NCI-H2196 treated with DMSO at 0.1 percent for 48 hours (cell line): Measurements from ENCODE around the gene FOXD1.
A peak's percentile ranks its signal among the peaks of the same experiment; 100 is the strongest.

Source experiments
- DNase-seq: peaks from one replicate; lab custom pipeline; 2025; ENCODE audit not compliant: unreplicated experiment; lab: John Stamatoyannopoulos, UW

The FOXD1 gene

GRCh38 chr5:73441378-73441777 is 7.2 kb downstream of the FOXD1 start:
- no peak for DNase-seq

DNA sequence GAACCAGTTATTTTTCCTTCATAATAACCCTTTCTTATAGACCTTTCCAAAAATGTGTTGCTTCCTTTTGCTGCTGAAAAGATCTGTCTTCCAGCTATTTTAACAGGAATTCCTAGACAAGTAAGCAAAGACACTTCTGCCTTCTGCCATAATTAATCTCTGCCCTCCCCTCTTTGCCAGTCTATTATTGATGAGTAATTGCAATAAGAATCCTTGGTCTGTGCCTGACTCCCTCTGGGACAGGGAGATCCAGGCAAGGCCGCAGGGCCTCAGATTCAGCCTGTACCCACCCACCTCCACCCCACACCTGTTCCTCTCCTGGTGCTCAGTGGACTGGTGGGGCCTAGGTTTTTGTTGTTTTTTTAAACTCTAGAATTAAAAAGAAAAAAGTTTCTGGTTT is 8.3 kb downstream of the FOXD1 start:
- no peak for DNase-seq

DNA sequence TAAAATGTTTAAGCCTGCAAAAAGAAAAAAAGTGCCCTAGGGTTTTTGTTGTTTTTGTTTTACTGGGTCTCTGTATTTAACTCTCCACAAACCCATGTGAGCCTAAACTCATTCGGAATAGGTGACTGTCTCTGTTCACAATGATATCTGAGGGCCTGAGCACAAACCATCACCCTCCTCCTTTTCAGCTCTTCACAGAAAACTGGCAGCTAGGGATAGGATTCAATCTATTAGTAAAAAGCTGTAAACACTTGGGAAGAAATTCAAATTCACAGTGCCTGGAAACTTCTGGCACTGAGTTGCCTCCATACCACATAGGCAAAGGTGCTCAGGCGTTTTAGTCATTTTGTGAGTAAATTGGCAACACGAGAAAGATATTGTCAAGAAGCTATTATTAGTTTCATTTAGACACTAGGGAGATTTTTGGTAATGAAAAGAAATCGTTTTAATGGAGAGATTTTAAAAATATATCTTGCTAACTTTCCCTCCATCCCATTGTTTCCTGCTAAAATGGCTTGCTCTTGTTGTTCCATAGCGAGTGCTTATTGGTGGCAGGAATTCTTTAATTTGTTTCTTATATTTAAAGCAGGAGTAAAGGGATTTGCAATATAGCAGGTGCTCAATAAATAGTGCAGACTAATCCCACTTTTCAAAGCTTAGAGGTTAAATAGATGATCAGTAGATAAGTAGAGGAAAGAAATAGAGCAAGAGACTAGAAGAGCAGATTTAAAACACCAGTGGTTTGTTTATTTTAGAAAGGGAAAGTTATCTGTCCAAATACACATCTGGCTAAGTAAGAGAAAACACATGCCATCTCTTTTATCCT is 9.7 kb downstream of the FOXD1 start:
- DNase-seq: no peak

- no peak for DNase-seq
Measured at GRCh38 chr5:73437777-73438644, 10.6 kb downstream of the FOXD1 start.

DNA sequence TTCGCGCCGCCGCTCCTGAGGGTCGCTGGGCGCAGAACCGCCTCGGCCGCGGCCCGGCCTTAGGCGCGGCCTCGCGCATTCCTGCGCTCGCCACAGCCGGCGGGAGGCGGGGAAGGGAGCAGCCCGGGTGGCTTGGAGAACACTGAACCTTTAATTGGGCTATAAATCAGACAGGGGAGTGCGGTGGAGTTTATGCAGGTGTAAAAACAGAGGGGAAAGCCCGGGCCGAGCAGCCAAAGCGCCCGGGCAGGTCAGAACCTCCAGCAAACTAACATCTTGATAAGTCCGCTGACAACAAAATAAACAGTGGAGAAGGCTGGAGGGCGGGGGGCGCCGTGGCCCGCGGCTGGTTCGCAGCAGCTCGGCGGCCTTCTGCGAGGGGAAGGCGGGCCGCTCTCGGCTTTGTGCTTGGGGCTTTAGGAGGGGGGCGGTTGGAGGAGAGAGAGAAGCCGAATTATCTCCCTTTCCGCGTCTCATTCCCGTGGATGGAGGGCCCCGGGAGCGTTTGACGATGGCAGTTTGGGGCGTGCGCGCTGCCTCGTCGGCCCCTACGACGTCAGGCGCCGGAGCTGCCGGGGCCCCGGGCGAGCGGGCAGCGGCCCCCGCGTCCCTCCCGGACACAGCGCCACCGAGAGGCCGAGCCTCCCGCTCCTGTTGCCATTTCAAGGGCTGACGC is 11.3 kb downstream of the FOXD1 start:
- peak; percentile 13 for DNase-seq

GRCh38 chr5:73436535-73437100 is 12.0 kb downstream of the FOXD1 start:
- DNase-seq: no peak

DNA sequence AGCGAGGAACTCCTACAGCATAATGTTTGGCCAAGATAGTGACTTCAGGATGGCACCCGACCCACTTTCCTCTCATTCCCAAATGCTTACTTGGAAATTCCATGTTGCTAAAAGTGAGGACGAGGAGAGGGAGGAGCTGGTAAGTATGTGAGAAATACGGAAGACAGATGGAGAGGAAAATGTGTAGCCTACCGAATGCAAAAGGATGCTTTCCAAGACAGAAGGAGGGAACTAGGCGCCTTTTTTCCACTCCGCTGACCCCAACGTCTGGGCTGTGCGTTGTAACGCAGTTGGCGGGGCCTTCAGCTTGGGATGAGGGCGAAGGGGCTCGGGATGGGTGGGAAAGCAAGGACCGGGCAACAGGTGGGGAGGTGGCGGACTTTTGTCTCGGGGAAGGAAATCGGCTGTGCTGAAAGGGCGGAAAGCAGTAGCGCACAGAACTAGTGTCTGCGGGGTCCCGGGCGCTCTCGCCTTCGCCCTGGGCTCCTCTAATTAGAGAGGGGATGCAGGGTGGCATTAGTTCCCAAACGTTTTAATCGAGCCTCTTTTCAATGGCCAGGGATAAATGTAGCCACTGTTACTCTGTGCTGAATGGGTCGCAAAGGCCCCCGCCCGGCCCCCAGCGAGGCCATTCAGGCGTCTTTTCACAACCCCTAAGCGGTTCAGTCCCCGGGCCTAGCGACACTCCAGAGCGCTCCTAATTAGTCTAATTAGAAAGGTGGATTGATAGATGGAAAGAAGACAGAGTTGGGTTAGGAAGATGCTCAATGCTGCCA is 12.6 kb downstream of the FOXD1 start:
- DNase-seq: no peak

DNA sequence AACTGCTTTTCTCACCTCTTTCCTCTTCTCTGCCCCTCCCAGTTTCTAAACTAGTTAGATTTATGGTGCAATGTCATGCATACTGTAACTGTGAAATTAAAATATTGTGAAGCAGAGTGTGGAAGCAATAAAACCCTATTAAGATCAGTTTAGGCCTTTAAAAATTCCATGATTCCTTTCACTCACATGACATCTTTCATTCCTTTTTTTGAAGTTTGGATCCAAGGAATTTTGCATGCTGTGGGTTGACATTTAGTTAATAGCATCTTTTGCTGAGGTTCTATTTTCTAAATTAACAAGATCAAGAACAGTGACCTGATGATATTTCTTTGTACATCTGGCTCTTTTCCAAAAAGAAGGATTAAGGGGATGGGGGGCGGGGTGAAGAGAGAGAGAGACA is 13.7 kb downstream of the FOXD1 start:
- no peak for DNase-seq

DNA sequence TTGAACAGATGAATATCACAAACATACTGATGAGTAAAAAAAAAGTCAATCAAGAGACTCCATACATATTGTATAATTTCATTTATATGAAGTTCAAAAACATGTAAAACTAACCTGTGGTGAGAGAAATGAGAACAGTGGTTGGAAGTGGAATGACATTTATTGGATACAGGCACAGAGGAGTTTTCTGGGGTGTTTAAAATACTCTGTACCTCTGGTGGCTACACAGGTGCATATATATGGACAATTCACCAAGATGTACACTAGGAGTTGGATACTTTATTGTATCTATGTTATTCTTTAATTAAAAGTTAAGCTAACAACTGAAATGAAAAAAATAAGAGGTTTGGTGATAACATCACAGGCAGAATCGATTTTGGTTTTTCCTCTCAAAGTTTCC is 14.1 kb downstream of the FOXD1 start:
- DNase-seq: no peak

DNA sequence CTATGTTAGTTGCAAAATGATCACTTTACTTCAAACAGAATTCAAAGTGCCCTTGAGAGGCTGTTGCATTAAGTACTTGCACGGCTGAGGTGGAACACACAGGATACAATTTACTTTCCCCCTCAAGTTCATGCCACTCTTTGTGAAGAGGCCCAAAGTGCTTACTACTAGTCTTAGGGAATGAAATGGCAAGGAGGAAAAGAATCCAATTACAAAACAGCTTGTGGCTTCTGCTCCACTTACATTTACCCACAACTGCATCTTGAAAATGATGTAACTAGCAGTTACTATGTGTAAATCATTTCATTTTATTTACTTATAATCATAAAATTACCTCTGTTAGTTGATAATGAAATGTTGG is 14.6 kb downstream of the FOXD1 start:
- DNase-seq: no peak

- DNase-seq: no peak
Measured at GRCh38 chr5:73433272-73433981, 15.2 kb downstream of the FOXD1 start.

GRCh38 chr5:73431204-73431851 is 17.2 kb downstream of the FOXD1 start:
- DNase-seq: no peak

DNA sequence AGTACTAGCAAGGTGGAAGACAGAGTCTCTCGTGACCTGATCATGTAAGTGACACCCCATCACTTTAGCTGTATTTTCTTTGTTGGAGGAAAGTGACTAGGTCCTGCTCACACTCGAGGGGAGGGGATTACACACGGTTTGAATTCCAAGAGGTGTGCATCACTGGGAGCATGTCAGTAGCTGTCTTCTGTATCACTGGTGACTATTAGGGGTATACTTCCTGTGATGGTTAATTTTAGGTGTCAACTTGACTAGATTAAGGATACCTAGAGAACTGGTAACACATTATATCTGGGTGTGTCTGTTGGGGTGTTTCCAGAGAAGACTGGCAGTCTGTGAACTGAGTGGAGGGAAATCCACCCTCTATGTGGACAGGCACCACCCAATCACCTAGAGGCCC is 22.5 kb downstream of the FOXD1 start:
- no peak for DNase-seq

DNA sequence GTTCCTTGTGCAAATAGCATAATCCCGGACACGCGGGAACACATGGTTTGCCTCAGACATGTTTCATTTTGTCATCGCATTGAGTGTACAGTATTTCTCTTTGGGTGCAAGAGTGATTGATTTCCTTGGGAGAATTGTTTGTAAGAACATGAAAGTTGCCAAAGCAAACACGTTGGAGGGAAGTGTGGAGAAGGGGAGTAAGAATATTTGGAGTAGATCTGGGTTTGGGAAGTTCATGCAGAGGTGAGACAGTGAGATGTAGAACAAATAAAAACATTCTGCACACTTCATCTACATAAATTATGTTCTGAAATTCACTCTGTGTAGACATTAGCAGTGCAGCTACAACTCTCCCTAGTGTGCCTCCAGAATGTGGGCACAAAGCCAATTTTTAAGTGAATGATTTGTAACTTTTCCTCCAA is 24.0 kb downstream of the FOXD1 start:
- no peak for DNase-seq

DNA sequence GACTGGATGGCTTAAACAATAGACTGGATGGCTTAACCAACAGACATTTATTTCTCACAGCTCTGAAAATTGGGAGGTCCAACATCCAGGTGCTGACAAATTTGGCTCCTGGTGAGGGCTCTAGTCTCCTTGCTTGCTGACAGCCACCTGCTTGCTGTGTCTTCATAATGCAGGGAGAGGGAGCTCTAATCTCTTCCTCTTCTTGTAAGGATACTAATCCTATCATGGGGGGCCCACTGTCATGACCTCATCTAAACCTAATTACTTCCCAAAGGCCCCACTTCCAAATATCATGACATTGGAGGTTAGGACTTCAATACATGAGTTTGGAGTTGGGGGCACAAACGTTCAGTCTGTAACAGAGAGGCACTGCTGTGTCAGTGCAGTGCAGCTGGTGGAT is 26.4 kb downstream of the FOXD1 start:
- DNase-seq: no peak

GRCh38 chr5:73420666-73421065 is 27.9 kb downstream of the FOXD1 start:
- DNase-seq: no peak

- DNase-seq: no peak
Measured at GRCh38 chr5:73419465-73420390, 28.8 kb downstream of the FOXD1 start.

DNA sequence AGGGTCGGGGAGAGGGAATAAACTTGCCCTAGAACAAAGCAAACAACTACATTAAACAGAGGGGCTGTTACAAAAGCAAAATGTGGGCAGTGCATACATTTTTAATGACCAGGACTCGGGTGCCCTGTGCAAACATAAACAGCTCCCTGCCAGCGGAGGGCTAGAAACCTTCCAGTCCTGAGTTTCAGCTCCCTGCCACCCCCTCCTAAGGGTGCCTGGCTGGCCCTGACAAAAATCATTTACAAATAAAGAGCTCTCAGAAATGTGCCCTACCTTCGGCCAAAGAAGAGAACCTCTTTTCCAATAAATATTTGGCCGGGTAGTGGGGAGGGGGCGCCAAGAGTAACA is 29.5 kb downstream of the FOXD1 start:
- DNase-seq: no peak
